22Rv1 (cell line): ENCODE measurements around the gene FN3K.

ENCODE experiments used
- ZFX ChIP-seq: fragments of 450-650 bp; IDR thresholded peaks from 2 replicates; pipeline ENCODE4 v1.6.1; 2017; ENCODE audit warnings: antibody characterized with exemption, borderline replicate concordance
- TF ChIP-seq, protein P1 (sequence below): fragments of 450-650 bp; IDR thresholded peaks from 2 replicates; pipeline ENCODE4 v1.5.1; 2017; ENCODE audit warnings: mild to moderate bottlenecking

GRCh38 chr17:82696916-82697807 is 38.3 kb upstream of the FN3K start:
- TF ChIP-seq, protein P1, sequence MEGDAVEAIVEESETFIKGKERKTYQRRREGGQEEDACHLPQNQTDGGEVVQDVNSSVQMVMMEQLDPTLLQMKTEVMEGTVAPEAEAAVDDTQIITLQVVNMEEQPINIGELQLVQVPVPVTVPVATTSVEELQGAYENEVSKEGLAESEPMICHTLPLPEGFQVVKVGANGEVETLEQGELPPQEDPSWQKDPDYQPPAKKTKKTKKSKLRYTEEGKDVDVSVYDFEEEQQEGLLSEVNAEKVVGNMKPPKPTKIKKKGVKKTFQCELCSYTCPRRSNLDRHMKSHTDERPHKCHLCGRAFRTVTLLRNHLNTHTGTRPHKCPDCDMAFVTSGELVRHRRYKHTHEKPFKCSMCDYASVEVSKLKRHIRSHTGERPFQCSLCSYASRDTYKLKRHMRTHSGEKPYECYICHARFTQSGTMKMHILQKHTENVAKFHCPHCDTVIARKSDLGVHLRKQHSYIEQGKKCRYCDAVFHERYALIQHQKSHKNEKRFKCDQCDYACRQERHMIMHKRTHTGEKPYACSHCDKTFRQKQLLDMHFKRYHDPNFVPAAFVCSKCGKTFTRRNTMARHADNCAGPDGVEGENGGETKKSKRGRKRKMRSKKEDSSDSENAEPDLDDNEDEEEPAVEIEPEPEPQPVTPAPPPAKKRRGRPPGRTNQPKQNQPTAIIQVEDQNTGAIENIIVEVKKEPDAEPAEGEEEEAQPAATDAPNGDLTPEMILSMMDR: no peak
- TF ChIP-seq ZFX: no peak
